ENCODE data around the gene FIBCD1.

DNA sequence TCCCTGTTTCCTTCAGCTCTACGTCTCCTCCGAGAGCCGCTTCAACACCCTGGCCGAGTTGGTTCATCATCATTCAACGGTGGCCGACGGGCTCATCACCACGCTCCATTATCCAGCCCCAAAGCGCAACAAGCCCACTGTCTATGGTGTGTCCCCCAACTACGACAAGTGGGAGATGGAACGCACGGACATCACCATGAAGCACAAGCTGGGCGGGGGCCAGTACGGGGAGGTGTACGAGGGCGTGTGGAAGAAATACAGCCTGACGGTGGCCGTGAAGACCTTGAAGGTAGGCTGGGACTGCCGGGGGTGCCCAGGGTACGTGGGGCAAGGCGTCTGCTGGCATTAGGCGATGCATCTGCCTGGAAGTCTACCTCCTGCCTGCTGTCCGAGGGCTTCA is 76.3 kb downstream of the FIBCD1 start:
- TF ChIP-seq, protein P1, sequence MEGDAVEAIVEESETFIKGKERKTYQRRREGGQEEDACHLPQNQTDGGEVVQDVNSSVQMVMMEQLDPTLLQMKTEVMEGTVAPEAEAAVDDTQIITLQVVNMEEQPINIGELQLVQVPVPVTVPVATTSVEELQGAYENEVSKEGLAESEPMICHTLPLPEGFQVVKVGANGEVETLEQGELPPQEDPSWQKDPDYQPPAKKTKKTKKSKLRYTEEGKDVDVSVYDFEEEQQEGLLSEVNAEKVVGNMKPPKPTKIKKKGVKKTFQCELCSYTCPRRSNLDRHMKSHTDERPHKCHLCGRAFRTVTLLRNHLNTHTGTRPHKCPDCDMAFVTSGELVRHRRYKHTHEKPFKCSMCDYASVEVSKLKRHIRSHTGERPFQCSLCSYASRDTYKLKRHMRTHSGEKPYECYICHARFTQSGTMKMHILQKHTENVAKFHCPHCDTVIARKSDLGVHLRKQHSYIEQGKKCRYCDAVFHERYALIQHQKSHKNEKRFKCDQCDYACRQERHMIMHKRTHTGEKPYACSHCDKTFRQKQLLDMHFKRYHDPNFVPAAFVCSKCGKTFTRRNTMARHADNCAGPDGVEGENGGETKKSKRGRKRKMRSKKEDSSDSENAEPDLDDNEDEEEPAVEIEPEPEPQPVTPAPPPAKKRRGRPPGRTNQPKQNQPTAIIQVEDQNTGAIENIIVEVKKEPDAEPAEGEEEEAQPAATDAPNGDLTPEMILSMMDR (optimal IDR thresholded peaks at IDR 0.05 in 1 of 3, IDR thresholded peaks at IDR 0.05 in 1 of 3, conservative IDR thresholded peaks at IDR 0.05 in 1 of 3; ENCODE audit: extremely low read depth in 1 of 3, insufficient read depth in 2 of 3, low read length in 3 of 3): no peak
- no peak for TF ChIP-seq EZH2 (IDR thresholded peaks at IDR 0.05; ENCODE audit: low read length)

All from keratinocyte (primary cell).